Right lobe of liver (tissue), 4 donors: ENCODE results near the gene IL20RB.

Experiments used
- POLR2A ChIP-seq: fragments of 450-650 bp; IDR thresholded peaks from one replicate; pipeline ENCODE4 v1.6.1; 2017; ENCODE audit warnings: antibody characterized with exemption, mild to moderate bottlenecking
- TF ChIP-seq, protein P1 (sequence below), 4 donors: fragments of 200-600 bp in 3 of 4; fragments of 450-650 bp in 1 of 4; IDR thresholded peaks; one replicate each; pipeline versions ENCODE4 v1.5.1 to v1.8.0; 2016 to 2022; ENCODE audit warnings: antibody characterized with exemption in 4 of 4, mild to moderate bottlenecking in 2 of 4
- donor health status: DM: no; HTN: no; CAD: no.
- donor health status: DM: no; HTN: no; CAD: no.
- donor health status: DM: no; HTN: yes; CAD: no.

DNA sequence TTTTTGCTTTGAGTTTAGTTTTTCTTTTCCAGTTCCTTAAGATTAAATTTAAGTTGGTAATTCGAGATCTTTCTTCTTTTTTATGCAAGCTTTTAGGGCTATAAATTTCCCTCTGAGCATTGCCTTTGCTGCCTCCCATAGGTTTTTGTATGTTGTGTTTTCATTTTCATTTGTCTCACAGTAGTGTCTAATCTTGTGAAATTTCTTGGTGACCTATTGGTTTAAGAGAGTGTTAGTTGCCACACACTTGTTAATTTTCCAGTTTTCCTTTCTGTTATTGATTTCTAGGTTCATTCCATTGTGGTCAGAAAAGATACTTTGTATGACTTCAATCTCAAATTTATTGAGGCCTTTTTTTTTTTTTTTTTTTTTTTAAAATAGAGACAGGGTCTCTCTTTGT, 18.3 kb upstream of the IL20RB start:
- TF ChIP-seq POLR2A: no peak
- TF ChIP-seq, protein P1, sequence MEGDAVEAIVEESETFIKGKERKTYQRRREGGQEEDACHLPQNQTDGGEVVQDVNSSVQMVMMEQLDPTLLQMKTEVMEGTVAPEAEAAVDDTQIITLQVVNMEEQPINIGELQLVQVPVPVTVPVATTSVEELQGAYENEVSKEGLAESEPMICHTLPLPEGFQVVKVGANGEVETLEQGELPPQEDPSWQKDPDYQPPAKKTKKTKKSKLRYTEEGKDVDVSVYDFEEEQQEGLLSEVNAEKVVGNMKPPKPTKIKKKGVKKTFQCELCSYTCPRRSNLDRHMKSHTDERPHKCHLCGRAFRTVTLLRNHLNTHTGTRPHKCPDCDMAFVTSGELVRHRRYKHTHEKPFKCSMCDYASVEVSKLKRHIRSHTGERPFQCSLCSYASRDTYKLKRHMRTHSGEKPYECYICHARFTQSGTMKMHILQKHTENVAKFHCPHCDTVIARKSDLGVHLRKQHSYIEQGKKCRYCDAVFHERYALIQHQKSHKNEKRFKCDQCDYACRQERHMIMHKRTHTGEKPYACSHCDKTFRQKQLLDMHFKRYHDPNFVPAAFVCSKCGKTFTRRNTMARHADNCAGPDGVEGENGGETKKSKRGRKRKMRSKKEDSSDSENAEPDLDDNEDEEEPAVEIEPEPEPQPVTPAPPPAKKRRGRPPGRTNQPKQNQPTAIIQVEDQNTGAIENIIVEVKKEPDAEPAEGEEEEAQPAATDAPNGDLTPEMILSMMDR (IDR thresholded peaks at IDR 0.05): no peak
